Measurements from ENCODE around the gene LNX1. TPM values are rescaled to one million over a fixed set of nuclear protein-coding genes. Genes with fewer than 3 reads are reported as not detected.

LNX1 gene
- polyA plus RNA-seq, 3 donors = 14.4 to 18.4 (median 14.6) TPM

Other genes with a start within 250 kb of the LNX1 start
- gene SCFD2, start 225.4 kb downstream of the LNX1 start, polyA plus RNA-seq (ENCODE audit: insufficient read length in 3 of 3) = 10 to 100 TPM; 13.7 to 14.5 (median 14.0) TPM
- gene FIP1L1, start 213.8 kb downstream of the LNX1 start, polyA plus RNA-seq (ENCODE audit: insufficient read length in 3 of 3) = 100 to 1,000 TPM in 1 of 3 donors, 10 to 100 TPM in 2; 86.8 to 103 (median 91.3) TPM